Thyroid gland (tissue), 4 donors: ENCODE results near the gene MRC2.

Experiments used
- POLR2A ChIP-seq, 2 donors: fragments of 450-650 bp; IDR thresholded peaks; one replicate each; pipeline ENCODE4 v1.6.1; 2017; ENCODE audit warnings: antibody characterized with exemption in 2 of 2, mild to moderate bottlenecking in 2 of 2, moderate library complexity in 1 of 2
- TF ChIP-seq, protein P1 (sequence below), 6 experiments: fragments of 200-600 bp in 3 of 6; fragments of 450-650 bp in 3 of 6; sonication (generic) in 3 of 6; IDR thresholded peaks; one replicate each; pipeline ENCODE4 v1.5.1; 2016 to 2019; ENCODE audit warnings: antibody characterized with exemption in 6 of 6, mild to moderate bottlenecking in 2 of 6, inconsistent platforms in 1 of 6, moderate library complexity in 1 of 6

- TF ChIP-seq, protein P1, sequence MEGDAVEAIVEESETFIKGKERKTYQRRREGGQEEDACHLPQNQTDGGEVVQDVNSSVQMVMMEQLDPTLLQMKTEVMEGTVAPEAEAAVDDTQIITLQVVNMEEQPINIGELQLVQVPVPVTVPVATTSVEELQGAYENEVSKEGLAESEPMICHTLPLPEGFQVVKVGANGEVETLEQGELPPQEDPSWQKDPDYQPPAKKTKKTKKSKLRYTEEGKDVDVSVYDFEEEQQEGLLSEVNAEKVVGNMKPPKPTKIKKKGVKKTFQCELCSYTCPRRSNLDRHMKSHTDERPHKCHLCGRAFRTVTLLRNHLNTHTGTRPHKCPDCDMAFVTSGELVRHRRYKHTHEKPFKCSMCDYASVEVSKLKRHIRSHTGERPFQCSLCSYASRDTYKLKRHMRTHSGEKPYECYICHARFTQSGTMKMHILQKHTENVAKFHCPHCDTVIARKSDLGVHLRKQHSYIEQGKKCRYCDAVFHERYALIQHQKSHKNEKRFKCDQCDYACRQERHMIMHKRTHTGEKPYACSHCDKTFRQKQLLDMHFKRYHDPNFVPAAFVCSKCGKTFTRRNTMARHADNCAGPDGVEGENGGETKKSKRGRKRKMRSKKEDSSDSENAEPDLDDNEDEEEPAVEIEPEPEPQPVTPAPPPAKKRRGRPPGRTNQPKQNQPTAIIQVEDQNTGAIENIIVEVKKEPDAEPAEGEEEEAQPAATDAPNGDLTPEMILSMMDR (IDR thresholded peaks at IDR 0.05): no peak
- TF ChIP-seq POLR2A (IDR thresholded peaks at IDR 0.05): no peak
Measured at GRCh38 chr17:62700964-62701705, 73.7 kb downstream of the MRC2 start.
